CD4-positive, alpha-beta T cell (primary cell): Measurements from ENCODE around the gene C1QTNF9. TPM values are rescaled to one million over a fixed set of nuclear protein-coding genes. Genes with fewer than 3 reads are reported as not detected.
"Not testable (repeated sequence)": the region's sequence is repeated elsewhere in the genome, so short reads cannot be mapped to it uniquely, and the experiment has no call there.

Experiments used
- ATAC-seq: fragments of 200-7000 bp; cut with Tn5 transposase; one replicate; pipeline ENCODE4 v1.10.0; 2022; ENCODE audit warnings: mild to moderate bottlenecking; ENCODE audit not compliant: poor library complexity
- CTCF ChIA-PET: fragments of 350-600 bp; sonication (Branson Sonifier 250); formaldehyde crosslinking; loops from one replicate; lab custom pipeline; 2021; ENCODE audit warnings: antibody characterized with exemption, inconsistent platforms; lab: Charles Lee
- POLR2A ChIA-PET: fragments of 350-600 bp; sonication (Branson Sonifier 250); formaldehyde crosslinking; loops from one replicate; lab custom pipeline; 2021; ENCODE audit warnings: antibody characterized with exemption, inconsistent platforms; lab: Charles Lee
- DNase-seq, 14 experiments: peaks; one replicate each; pipeline ENCODE4 v3.0.0-alpha.2; 2013 to 2020; ENCODE audit warnings: mixed read lengths in 2 of 14
- H3K27ac ChIP-seq, 2 donors: one replicate each; pipeline versions ENCODE4 v1.5.1 to v1.7.0; 2013; ENCODE audit warnings: low read length in 2 of 2, low read depth in 1 of 2, mild to moderate bottlenecking in 1 of 2
- H3K27me3 ChIP-seq, 2 experiments: 1 replicate in 1 of 2; 2 replicates in 1 of 2; pipeline versions ENCODE4 v1.6.1 to v1.7.0; 2013; ENCODE audit warnings: low read length in 2 of 2, control low read depth in 1 of 2, mild to moderate bottlenecking in 1 of 2, moderate library complexity in 1 of 2; ENCODE audit not compliant: insufficient read depth in 2 of 2, control insufficient read depth in 1 of 2
- H3K36me3 ChIP-seq: one replicate; pipeline ENCODE4 v1.6.1; 2013; ENCODE audit warnings: low read length, control low read depth; ENCODE audit not compliant: insufficient read depth
- H3K4me1 ChIP-seq: one replicate; pipeline ENCODE4 v1.6.1; 2013; ENCODE audit warnings: low read length, control low read depth; ENCODE audit not compliant: insufficient read depth
- H3K4me3 ChIP-seq: one replicate; pipeline ENCODE4 v1.5.1; 2013; ENCODE audit warnings: mild to moderate bottlenecking, low read length, moderate library complexity
- H3K9me3 ChIP-seq, 2 experiments: 1 replicate in 1 of 2; 2 replicates in 1 of 2; pipeline versions ENCODE4 v1.6.1 to v1.7.0; 2013; ENCODE audit warnings: low read length in 2 of 2, mild to moderate bottlenecking in 2 of 2, control low read depth in 1 of 2, moderate library complexity in 1 of 2; ENCODE audit not compliant: control insufficient read depth in 1 of 2, insufficient read depth in 1 of 2
- H3K27ac Mint-ChIP-seq: one replicate; pipeline ENCODE4 v1.8.0; 2020; ENCODE audit warnings: mixed read lengths
- H3K27me3 Mint-ChIP-seq: one replicate; pipeline ENCODE4 v1.8.0; 2021; ENCODE audit warnings: mixed read lengths
- H3K36me3 Mint-ChIP-seq: one replicate; pipeline ENCODE4 v1.8.0; 2021; ENCODE audit warnings: low read depth, mixed read lengths
- H3K4me1 Mint-ChIP-seq: one replicate; pipeline ENCODE4 v1.8.0; 2021; ENCODE audit warnings: low read depth, mixed read lengths
- H3K4me3 Mint-ChIP-seq: one replicate; pipeline ENCODE4 v1.8.0; 2020; ENCODE audit warnings: mild to moderate bottlenecking, mixed read lengths
- H3K9me3 Mint-ChIP-seq: one replicate; pipeline ENCODE4 v1.8.0; 2020; ENCODE audit warnings: mixed read lengths
- intact Hi-C, 2 experiments: fragments of 100-400 bp; cut with DNase I in 1 of 2; cut with micrococcal nuclease in 1 of 2; formaldehyde crosslinking; loops; one replicate each; pipeline versions ENCODE4 v1.15.1 to v1.9.0; 2023 to 2025; cut with DNase I, micrococcal nuclease
- total RNA-seq, 174 experiments: library from RNA in 2 of 174; stranded (reverse) in 2 of 174; gene quantifications; one replicate each; pipeline ENCODE4 v1.2.3 and lab custom pipeline; 2021 to 2026
- TF ChIP-seq, protein P1 (sequence below): fragments of 200-600 bp; IDR thresholded peaks from one replicate; pipeline ENCODE4 v1.8.0; 2022; ENCODE audit warnings: antibody characterized with exemption, mild to moderate bottlenecking

Gene C1QTNF9
- total RNA-seq, 2 experiments from 2014 or later, result not detected

DNA sequence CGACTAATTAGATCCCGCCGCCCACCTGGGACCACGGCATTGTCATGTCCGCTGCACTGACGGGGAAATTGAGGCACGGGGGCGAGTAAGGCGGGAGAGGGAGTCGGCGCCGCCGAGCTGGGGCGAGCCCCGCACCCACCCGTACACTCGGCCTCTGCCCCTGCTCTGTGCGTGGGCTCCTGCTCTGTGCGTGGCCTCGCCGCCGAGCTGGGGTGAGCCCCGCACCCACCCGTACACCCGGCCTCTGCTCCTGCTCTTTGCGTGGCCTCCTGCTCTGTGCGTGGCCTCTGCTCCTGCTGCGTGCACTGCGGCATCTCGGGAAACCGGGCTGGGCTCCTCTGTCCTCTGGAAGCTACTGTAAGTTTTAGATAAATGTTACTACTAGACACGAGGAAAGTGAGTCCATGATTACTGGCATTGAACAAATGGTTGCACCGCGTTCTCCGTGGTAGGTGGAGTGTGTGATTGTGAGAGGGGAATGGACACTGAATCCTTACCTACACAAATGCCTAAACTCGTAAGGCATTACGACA lies 826 bp upstream of the C1QTNF9 start:
- CTCF ChIA-PET, result no interaction called here

DNA sequence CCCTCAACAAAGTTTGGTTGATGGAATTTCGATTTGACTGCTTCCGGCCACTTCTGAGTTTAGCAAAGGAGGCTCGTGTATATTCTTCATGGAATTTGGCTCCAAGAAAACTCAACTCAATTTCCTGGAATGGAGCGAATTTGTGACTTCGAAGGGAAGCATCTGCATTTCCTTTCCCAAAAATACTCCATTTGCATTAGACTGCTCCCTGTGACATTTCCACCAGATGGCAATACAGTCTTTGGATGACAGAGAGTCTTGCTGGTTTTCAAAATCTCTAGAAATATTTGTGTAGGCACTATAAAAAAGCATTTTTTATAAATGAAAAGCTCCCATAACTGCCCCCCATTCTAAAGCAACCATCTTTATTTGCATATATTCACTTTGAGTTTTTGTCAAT lies 4.1 kb downstream of the C1QTNF9 start:
- POLR2A ChIA-PET, result no interaction called here
- CTCF ChIA-PET, result no interaction called here

More for the DNA sequence above, 826 bp upstream of the C1QTNF9 start:
- peaks cover 35% of the 10 kb centered on the region for H3K36me3 ChIP-seq
- no peaks in the 10 kb centered on the region for H3K9me3 Mint-ChIP-seq
- POLR2A ChIA-PET, result no interaction called here
- no peak overlapping the region for H3K4me3 ChIP-seq
- no peaks in the 10 kb centered on the region for H3K27me3 Mint-ChIP-seq
- intact Hi-C loops, result loop anchor here in 1 of 2 experiments (5.0 kb wide), 1 partner anchor 56 kb away; no protein-coding TSS in a partner anchor
- H3K4me1 Mint-ChIP-seq, result no peaks in the 10 kb centered on the region
- peaks cover 31% of the 10 kb centered on the region for H3K36me3 Mint-ChIP-seq
- H3K4me1 ChIP-seq, result no peaks in the 10 kb centered on the region
- H3K27me3 ChIP-seq, result no peaks in the 10 kb centered on the region
- TF ChIP-seq, protein P1, sequence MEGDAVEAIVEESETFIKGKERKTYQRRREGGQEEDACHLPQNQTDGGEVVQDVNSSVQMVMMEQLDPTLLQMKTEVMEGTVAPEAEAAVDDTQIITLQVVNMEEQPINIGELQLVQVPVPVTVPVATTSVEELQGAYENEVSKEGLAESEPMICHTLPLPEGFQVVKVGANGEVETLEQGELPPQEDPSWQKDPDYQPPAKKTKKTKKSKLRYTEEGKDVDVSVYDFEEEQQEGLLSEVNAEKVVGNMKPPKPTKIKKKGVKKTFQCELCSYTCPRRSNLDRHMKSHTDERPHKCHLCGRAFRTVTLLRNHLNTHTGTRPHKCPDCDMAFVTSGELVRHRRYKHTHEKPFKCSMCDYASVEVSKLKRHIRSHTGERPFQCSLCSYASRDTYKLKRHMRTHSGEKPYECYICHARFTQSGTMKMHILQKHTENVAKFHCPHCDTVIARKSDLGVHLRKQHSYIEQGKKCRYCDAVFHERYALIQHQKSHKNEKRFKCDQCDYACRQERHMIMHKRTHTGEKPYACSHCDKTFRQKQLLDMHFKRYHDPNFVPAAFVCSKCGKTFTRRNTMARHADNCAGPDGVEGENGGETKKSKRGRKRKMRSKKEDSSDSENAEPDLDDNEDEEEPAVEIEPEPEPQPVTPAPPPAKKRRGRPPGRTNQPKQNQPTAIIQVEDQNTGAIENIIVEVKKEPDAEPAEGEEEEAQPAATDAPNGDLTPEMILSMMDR, result no peak
- H3K27ac ChIP-seq, result no peak overlapping the region
- peaks cover 0 to 5% of the 10 kb centered on the region in 2 experiments for H3K9me3 ChIP-seq
- no peak overlapping the region for H3K27ac Mint-ChIP-seq
- no peak overlapping the region for H3K4me3 Mint-ChIP-seq
- ATAC-seq, result no peak
- no peak for DNase-seq

DNA sequence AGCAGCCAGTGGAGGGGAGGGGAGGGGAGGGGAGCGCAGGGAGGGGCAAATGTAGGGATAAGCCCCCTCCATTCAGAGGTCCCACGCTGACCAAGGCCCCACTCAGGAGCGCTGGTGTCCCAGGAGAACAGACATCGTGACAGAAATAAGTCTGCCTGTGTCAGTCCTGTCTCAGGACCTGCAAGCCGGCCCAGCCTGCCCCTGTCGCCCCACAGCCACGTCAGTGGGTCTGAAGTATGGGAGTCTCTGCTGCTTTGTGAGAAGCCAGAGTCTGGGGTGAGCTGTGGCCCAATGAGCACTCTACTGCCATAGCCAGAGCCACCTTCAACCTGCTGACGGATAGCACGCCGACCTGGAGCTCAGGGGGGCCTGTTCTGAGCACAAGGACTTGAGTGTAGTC lies 8.5 kb downstream of the C1QTNF9 start:
- ATAC-seq, H3K36me3 ChIP-seq, H3K9me3 Mint-ChIP-seq, H3K4me1 ChIP-seq, DNase-seq, H3K27ac ChIP-seq, intact Hi-C loops, CTCF ChIA-PET, H3K27me3 Mint-ChIP-seq, POLR2A ChIA-PET, H3K4me3 ChIP-seq, H3K4me3 Mint-ChIP-seq, H3K36me3 Mint-ChIP-seq, H3K4me1 Mint-ChIP-seq, H3K9me3 ChIP-seq, H3K27me3 ChIP-seq, H3K27ac Mint-ChIP-seq: not testable (repeated sequence)

More for the DNA sequence above, 4.1 kb downstream of the C1QTNF9 start:
- no peaks in the 10 kb centered on the region for H3K4me1 Mint-ChIP-seq
- Histone ChIP-seq H3K36me3 (no peaks in the 10 kb centered on the region), H3K9me3 (no peaks in the 10 kb centered on the region), H3K4me3 (no peak overlapping the region), H3K27me3 (no peaks in the 10 kb centered on the region), H3K4me1 (no peaks in the 10 kb centered on the region), H3K27ac (no peak overlapping the region)
- TF ChIP-seq, protein P1, result no peak
- DNase-seq (no peak), ATAC-seq (no peak)
- H3K4me3 Mint-ChIP-seq, result no peak overlapping the region
- H3K27ac Mint-ChIP-seq, result no peak overlapping the region
- H3K9me3 Mint-ChIP-seq, result no peaks in the 10 kb centered on the region
- intact Hi-C loops, result no loop called here
- no peaks in the 10 kb centered on the region for H3K36me3 Mint-ChIP-seq
- no peaks in the 10 kb centered on the region for H3K27me3 Mint-ChIP-seq

DNA sequence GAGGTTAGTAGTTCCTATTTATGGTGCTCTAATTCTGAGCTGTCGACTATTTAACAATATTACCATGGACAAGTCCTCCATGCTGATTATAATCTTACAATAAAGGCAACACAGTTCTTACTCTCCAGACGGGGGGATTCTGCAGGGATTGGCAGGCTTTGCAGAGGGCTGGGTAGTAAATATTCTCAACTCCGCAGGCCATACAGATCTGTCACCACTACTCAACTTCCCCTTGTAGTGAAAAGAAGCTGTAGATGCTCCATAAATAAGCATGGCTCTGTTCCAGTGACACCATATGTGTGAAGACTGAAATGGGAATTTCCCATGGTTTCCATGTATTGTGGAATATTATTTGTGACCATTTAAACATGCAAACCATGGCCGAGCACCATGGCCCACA lies 9.5 kb downstream of the C1QTNF9 start:
- H3K9me3 Mint-ChIP-seq, DNase-seq, intact Hi-C loops, H3K4me3 Mint-ChIP-seq, CTCF ChIA-PET, H3K27ac Mint-ChIP-seq, H3K36me3 Mint-ChIP-seq, H3K9me3 ChIP-seq, POLR2A ChIA-PET, H3K36me3 ChIP-seq, H3K27me3 ChIP-seq, H3K4me1 Mint-ChIP-seq, H3K4me3 ChIP-seq, H3K27ac ChIP-seq, H3K4me1 ChIP-seq, ATAC-seq: not testable (repeated sequence)
- H3K27me3 Mint-ChIP-seq, result peaks cover 12% of the 10 kb centered on the region

DNA sequence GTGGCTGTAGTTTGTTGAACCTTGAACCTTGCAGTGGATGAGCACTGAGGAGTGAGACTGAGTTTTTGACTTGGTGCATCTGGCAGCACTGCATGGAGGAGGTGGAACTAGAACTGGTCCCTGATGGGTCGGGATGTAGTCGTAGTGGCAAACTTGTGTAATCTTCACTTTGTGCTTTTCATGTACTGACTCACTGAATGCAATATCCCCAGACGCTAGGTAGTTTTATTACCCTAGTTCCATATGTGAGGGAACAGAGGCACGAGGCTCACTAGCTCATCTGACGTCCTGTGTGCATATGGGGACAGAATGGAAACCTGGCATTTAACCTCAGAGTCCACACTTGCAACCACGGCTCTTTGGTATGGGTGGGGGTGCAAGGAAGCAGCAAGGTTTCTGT lies 10.3 kb downstream of the C1QTNF9 start:
- H3K27ac ChIP-seq, H3K4me3 Mint-ChIP-seq, DNase-seq, ATAC-seq, H3K9me3 Mint-ChIP-seq, POLR2A ChIA-PET, H3K27me3 ChIP-seq, H3K4me1 Mint-ChIP-seq, H3K36me3 ChIP-seq, H3K4me1 ChIP-seq, CTCF ChIA-PET, H3K9me3 ChIP-seq, H3K36me3 Mint-ChIP-seq, H3K27ac Mint-ChIP-seq, H3K4me3 ChIP-seq, intact Hi-C loops: not testable (repeated sequence)
- H3K27me3 Mint-ChIP-seq, result peaks cover 16% of the 10 kb centered on the region

DNA sequence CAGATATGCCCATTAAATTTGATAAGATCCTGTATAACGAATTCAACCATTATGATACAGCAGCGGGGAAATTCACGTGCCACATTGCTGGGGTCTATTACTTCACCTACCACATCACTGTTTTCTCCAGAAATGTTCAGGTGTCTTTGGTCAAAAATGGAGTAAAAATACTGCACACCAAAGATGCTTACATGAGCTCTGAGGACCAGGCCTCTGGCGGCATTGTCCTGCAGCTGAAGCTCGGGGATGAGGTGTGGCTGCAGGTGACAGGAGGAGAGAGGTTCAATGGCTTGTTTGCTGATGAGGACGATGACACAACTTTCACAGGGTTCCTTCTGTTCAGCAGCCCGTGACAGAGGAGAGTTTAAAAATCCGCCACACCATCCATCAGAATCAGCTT lies 12.0 kb downstream of the C1QTNF9 start:
- H3K9me3 Mint-ChIP-seq, intact Hi-C loops, ATAC-seq: not testable (repeated sequence)

More for the DNA sequence above, 12.0 kb downstream of the C1QTNF9 start:
- H3K4me1 Mint-ChIP-seq, POLR2A ChIA-PET, H3K4me1 ChIP-seq, H3K4me3 Mint-ChIP-seq, H3K36me3 ChIP-seq, H3K4me3 ChIP-seq, DNase-seq, H3K9me3 ChIP-seq, CTCF ChIA-PET, H3K36me3 Mint-ChIP-seq, H3K27ac ChIP-seq, H3K27ac Mint-ChIP-seq, H3K27me3 ChIP-seq: not testable (repeated sequence)
- H3K27me3 Mint-ChIP-seq, result peaks cover 34% of the 10 kb centered on the region
